COR-L47 (cell line): ENCODE data around the gene RBM17.
"Not testable (repeated sequence)": the region's sequence is repeated elsewhere in the genome, so short reads cannot be mapped to it uniquely, and the experiment has no call there.

Source experiments
- DNase-seq: peaks from one replicate; lab custom pipeline; 2025; lab: John Stamatoyannopoulos, UW

RBM17 gene

DNA sequence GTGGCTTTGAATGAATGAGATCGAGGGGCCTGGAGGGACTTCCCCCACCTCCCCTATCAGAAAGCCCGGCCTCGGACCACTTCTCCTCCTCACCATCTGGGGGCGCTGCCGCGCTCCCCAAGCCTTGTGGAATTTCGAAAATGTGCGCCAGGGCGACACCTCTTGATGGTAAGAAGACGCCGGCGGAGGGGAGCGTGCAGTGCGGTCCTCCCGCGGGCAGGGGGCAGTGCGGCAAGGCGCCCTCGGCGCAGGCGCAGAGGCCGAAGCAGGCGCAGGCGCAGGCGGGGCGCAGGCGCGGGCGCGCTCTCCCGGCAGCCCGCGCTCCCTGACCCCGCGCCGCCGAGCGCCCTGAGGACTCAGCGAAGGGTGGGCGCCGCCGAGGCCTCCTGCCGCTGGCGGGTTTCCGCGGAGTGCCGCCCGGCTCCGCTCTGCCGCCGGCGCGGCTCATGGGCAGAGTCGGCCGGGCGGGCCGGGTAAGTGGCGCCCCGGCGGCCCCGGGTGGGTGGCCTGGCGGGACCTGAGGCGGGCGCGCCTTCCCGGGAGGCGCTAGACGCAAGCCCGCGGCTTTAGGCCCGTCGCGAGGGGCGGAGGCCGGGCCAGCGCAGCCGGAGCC, at the start of gene RBM17:
TSS of gene RBM17 (plus strand) at position 314 of the 613 bp plus-strand sequence. CDS start 8,032 bp downstream, outside the sequence.
- peak; percentile 77 for DNase-seq

DNA sequence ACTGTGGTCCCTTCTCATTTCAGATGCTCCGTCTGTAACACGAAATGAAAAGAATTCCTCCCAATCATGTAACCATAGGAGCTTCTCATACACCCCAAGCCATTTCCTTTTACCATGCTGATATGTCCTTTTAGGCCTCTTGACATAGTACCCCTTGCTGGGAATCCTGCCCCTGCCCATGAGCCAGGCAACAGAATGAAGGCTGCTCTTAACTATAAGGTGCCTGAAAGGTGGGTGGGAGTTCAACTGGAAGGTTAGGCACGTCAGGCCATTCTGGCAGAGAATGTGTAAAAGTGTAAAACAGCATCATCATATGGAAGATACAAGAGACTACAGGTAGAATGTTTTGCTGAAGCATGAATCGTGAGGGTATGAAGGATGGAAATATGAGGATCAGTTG, 49.1 kb upstream of the RBM17 start:
- no peak for DNase-seq

DNA sequence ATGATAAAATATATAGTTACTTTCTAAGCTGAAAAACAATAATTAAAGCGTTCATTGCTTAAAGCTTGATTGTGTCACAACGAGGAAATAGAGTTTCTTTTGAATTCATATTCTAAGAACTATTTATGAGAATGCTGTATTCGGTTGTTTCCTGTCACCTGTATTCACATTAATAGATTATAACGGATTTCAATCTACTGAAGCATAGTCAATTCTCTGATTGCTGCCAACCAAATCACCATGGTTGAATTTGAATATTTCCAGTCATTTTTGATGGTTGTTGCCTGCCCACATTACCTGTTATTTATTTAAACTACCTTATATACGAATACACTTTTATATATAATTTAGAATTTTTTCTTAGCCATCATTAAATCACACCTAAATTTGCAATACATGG, 48.6 kb upstream of the RBM17 start:
- DNase-seq: no peak

DNA sequence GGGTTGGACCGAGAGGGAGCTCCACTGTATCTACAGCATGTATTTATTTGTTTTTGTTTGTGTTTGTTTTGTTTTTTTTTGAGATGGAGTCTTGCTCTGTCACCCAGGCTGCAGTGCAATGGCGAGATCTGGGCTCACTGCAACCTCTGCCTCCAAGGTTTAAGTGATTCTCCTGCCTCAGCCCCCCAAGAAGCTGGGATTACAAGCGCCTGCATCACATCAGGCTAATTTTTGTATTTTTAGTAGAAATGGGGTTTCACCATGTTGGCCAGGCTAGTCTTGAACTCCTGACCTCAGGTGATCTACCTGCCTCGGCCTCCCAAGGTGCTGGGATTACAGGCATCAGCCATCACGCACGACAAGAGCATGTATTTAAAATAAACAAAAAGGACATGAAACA, 45.5 kb upstream of the RBM17 start:
- DNase-seq: not testable (repeated sequence)

DNA sequence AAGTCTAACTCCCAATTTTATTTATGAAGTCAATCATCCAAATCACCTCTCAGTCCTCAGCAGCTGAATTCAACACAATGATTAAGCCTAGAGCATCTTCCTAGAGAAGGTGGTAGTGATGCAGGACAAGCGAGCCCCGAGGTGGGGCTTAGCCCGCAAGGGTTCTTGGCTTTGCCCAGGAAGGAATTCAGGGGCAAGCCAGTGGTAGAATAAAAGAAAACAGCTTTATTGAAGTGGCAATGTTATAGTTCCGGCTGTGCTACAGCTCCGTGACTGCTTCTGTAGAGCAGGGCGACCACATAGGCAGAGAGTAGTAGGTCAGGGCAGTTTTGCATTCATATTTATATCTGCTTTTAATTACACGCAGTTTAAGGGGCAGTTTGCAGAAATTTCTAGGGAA, 44.8 kb upstream of the RBM17 start:
- no peak for DNase-seq

GRCh38 chr10:6044751-6045313, 44.0 kb upstream of the RBM17 start:
- DNase-seq: no peak

GRCh38 chr10:6045314-6045848, 43.5 kb upstream of the RBM17 start:
- DNase-seq: no peak

GRCh38 chr10:6045878-6046772, 42.7 kb upstream of the RBM17 start:
- DNase-seq: no peak

GRCh38 chr10:6046773-6047611, 41.8 kb upstream of the RBM17 start:
- DNase-seq: no peak

DNA sequence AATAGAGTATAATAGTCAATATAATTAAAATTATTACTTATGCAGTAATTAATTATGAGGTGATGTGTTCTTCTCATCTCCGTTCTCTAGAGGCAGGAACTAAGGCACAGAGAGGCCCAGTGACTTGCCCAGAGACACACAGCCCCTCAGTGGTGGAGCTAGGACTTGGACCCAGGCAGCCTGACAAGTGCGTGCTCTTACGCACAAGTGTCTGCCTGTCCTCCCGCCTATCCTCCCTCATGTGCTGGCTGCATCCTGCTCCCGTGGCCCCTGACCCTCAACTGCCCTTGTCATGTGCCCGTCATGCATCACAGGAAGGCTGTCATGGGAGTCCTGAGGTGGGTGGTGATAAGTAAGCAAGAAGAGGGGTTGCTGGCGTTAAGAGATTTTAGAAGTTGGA, 41.0 kb upstream of the RBM17 start:
- no peak for DNase-seq

GRCh38 chr10:6048281-6049030, 40.4 kb upstream of the RBM17 start:
- no peak for DNase-seq

GRCh38 chr10:6049031-6049400, 39.8 kb upstream of the RBM17 start:
- DNase-seq: no peak

GRCh38 chr10:6050801-6051445, 37.9 kb upstream of the RBM17 start:
- DNase-seq: peak; percentile 21

- no peak for DNase-seq
Measured at GRCh38 chr10:6052247-6053221, 36.3 kb upstream of the RBM17 start.

DNA sequence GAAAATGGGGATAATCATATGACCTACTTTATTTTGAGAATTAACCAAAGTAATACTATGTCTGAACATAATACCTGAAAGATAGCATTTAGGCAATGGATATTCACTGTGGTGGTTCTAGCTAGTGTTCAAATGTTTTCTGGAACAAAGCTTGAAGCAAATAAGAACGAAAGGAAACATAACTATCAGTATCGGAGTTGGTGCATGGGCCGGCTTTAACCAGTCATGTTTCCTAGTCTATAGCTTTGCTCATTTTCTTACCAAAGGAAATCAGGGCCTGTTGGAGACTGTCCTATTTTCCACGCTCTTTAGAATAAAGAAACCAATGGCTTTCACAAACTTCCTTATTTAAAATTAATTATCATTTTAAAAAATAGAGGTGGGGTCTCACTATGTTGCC, 35.5 kb upstream of the RBM17 start:
- DNase-seq: no peak

DNA sequence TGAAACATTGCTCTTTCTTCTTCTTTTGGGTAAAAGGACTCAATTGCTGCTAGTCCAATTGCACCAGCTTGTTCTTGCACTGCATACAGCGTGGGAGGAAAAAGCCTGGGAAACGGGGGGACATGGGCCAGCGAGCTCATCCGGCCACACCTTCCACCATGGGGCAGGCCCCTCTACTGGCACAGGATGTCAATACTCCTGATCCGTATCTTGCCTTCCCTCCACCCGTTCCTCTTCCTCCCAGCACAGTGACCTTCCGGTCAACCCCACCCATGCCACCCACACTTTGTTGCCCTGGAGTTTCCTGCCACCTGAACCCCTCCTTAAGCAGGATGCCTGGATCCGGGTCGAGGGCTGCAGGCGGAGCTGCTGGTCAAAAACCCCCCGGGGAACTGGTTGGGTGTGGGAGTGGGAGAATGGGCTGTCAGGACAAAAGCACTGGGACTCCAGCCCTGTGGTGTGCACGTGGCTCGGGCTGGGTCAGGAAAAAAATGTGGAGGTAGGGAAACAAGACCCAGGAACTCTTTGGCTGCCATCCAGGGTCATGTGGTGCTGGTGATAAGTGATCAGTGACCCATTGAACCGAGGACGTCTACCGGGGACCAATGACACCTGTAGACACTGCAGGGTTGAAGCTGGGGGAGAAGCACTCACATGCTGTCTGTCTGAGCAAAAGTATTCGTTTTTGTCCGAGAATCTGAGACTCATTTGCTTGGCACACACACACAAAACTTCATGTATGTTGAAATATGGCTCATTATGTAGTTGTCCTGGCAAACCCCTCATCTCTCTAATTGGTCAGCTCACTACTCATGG, 34.8 kb upstream of the RBM17 start:
- DNase-seq: no peak

- no peak for DNase-seq
Measured at GRCh38 chr10:6054884-6055283, 34.0 kb upstream of the RBM17 start.

- no peak for DNase-seq
Measured at GRCh38 chr10:6055929-6056328, 32.9 kb upstream of the RBM17 start.
